ENCODE measurements around the gene HPN.

DNA sequence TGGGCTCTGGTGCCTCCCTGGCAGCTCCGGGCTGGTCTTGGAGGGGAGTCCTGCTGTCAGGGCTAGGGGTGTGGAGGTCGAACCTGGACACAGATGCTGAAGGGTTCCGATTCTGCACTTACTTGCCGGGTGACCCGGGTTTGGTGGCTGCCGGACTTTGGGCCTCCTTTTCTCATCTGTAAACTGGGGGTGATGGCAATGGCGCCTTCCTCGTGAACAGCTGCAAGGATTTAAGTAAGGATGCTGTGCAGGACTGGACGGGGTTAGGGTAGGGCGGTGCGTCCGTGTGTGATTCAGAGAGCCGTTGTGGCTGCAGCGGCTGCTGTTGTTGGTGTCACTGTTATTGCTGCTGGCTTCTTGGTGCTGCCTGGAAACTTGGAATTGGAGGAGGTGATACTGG is 2.4 kb downstream of the HPN start:
- TF ChIP-seq CTCF (IDR thresholded peaks at IDR 0.05; ENCODE audit: poor library complexity) (no peak), EZH2 (IDR thresholded peaks at IDR 0.05; ENCODE audit: borderline replicate concordance) (no peak)
